K562 (cell line): Measurements from ENCODE around the gene CCR7. TPM values are rescaled to one million over a fixed set of nuclear protein-coding genes. Genes with fewer than 3 reads are reported as not detected.

Source experiments
- ATAC-seq: fragments of 200-7000 bp; cut with Tn5 transposase; 3 replicates; pipeline ENCODE4 v1.9.1; 2020; ENCODE audit warnings: moderate library complexity
- BruUV-seq: library from RNA; stranded (reverse); fragments of 400-500 nt; replicated peaks from 2 replicates; lab custom pipeline; 2021; lab: Mats Ljungman, UMichigan
- CTCF ChIA-PET: fragments of 300-600 bp; formaldehyde crosslinking; extraction: SDS; loops from one replicate; lab custom pipeline; 2021; ENCODE audit warnings: low intra/inter-chr PET ratio; lab: Yijun Ruan, JAX
- POLR2A ChIA-PET: fragments of 300-600, 350-650 bp; sonication (Branson Sonifier 250); formaldehyde crosslinking; extraction: SDS; loops from one replicate; lab custom pipeline; 2021; ENCODE audit warnings: antibody characterized with exemption, inconsistent platforms; lab: Yijun Ruan, JAX
- DNase-seq, 4 experiments: peaks; one replicate each; pipeline versions ENCODE4 v3.0.0 to v3.0.0-alpha.2; 2011 to 2018; ENCODE audit warnings: low spot score in 3 of 4, mixed read lengths in 3 of 4; ENCODE audit errors: extremely low read depth in 1 of 4
- FAIRE-seq: peaks from 2 replicates; lab custom pipeline; 2011; peaks lifted over from hg19 to GRCh38; lab: Jason Lieb, UNC
- H2AFZ ChIP-seq: 2 replicates; pipeline ENCODE4 v1.6.0; 2011; ENCODE audit warnings: low read depth, low read length, control low read depth, inconsistent platforms
- H3K27ac ChIP-seq: fragments of 200-600 bp; 3 replicates; pipeline ENCODE4 v1.8.0; 2011; ENCODE audit warnings: low read depth, mild to moderate bottlenecking, control low read depth, inconsistent platforms, low read length, moderate library complexity, mixed read lengths; ENCODE audit errors: extremely low read depth
- H3K27me3 ChIP-seq, 2 experiments: fragments of 300-600 bp in 1 of 2; 2 replicates in 1 of 2; 3 replicates in 1 of 2; pipeline versions ENCODE4 v1.6.0 to v1.8.0; 2011; ENCODE audit warnings: inconsistent platforms in 2 of 2, low read length in 2 of 2, mild to moderate bottlenecking in 1 of 2, mixed read lengths in 1 of 2, moderate library complexity in 1 of 2; ENCODE audit not compliant: control insufficient read depth in 2 of 2, insufficient read depth in 2 of 2
- H3K36me3 ChIP-seq: fragments of 300-600 bp; 3 replicates; pipeline ENCODE4 v1.8.0; 2011; ENCODE audit warnings: mild to moderate bottlenecking, low read length, inconsistent platforms; ENCODE audit not compliant: control insufficient read depth, insufficient read depth
- H3K4me1 ChIP-seq, 2 experiments: fragments of 200-600 bp in 1 of 2; replicated peaks in 1 of 2; 2 replicates in 1 of 2; 3 replicates in 1 of 2; pipeline versions ENCODE4 v1.5.1 to v1.8.0; 2011; ENCODE audit warnings: inconsistent platforms in 2 of 2, low read length in 2 of 2, mild to moderate bottlenecking in 1 of 2, mixed read lengths in 1 of 2, moderate library complexity in 1 of 2; ENCODE audit not compliant: control insufficient read depth in 2 of 2, insufficient read depth in 2 of 2
- H3K4me2 ChIP-seq: 2 replicates; pipeline ENCODE4 v1.6.1; 2011; ENCODE audit warnings: low read length, control low read depth, inconsistent platforms, mixed read lengths; ENCODE audit not compliant: insufficient read depth
- H3K4me3 ChIP-seq: fragments of 200-600 bp; sonication (generic), shearing (Covaris generic); 2 replicates; pipeline ENCODE4 v1.5.1; 2016; ENCODE audit warnings: control low read depth, inconsistent platforms
- H3K79me2 ChIP-seq: fragments of 200-600 bp; 3 replicates; pipeline ENCODE4 v1.8.0; 2011; ENCODE audit warnings: low read length, inconsistent platforms; ENCODE audit not compliant: control insufficient read depth, insufficient read depth
- H3K9ac ChIP-seq, 2 experiments: 2 replicates each; pipeline versions ENCODE4 v1.6.0 to v1.6.1; 2011; ENCODE audit warnings: low read depth in 2 of 2, low read length in 2 of 2, control low read depth in 1 of 2, inconsistent platforms in 1 of 2, mild to moderate bottlenecking in 1 of 2, mixed read lengths in 1 of 2; ENCODE audit not compliant: insufficient read depth in 1 of 2
- H3K9me1 ChIP-seq: one replicate; pipeline ENCODE4 v1.6.0; 2011; ENCODE audit warnings: inconsistent platforms, mild to moderate bottlenecking, low read length, moderate library complexity; ENCODE audit not compliant: control insufficient read depth, insufficient read depth
- H3K9me3 ChIP-seq: replicated peaks from 2 replicates; pipeline ENCODE4 v1.5.1; 2011; ENCODE audit warnings: low read depth, low read length, inconsistent platforms; ENCODE audit not compliant: control insufficient read depth, insufficient read depth
- H4K20me1 ChIP-seq: replicated peaks from 2 replicates; pipeline ENCODE4 v1.6.1; 2011; ENCODE audit warnings: low read length, inconsistent platforms, mixed read lengths; ENCODE audit not compliant: control insufficient read depth, insufficient read depth
- ATF6 ChIP-seq: sonication (generic); formaldehyde crosslinking; IDR thresholded peaks from 2 replicates; pipeline ENCODE4 v1.4.0; 2020; ENCODE audit warnings: mild to moderate bottlenecking, missing genetic modification reagents
- BCLAF1 ChIP-seq, 2 experiments: fragments of 450-650 bp in 1 of 2; IDR thresholded peaks; 2 replicates each; pipeline ENCODE4 v1.6.1; 2011 to 2017; ENCODE audit warnings: low read depth in 2 of 2, antibody characterized with exemption in 1 of 2, borderline replicate concordance in 1 of 2, low read length in 1 of 2, mild to moderate bottlenecking in 1 of 2, mixed read lengths in 1 of 2; ENCODE audit not compliant: control insufficient read depth in 1 of 2
- BCOR ChIP-seq: fragments of 450-650 bp; IDR thresholded peaks from 2 replicates; pipeline ENCODE4 v1.6.1; 2016
- CEBPB ChIP-seq: fragments of 450-650 bp; IDR thresholded peaks from 2 replicates; pipeline ENCODE4 v1.6.1; 2016; ENCODE audit warnings: missing genetic modification characterization, missing compliant biosample characterization
- CEBPG ChIP-seq, 3 experiments: fragments of 200-800 bp in 1 of 3; sonication (Bioruptor generic) in 1 of 3; sonication (generic) in 1 of 3; formaldehyde crosslinking in 1 of 3; IDR thresholded peaks in 2 of 3; conservative IDR thresholded peaks in 1 of 3; 2 replicates each; pipeline versions ENCODE4 v1.6.1 to v1.8.0; 2016 to 2022; ENCODE audit warnings: missing compliant biosample characterization in 2 of 3, missing genetic modification characterization in 2 of 3, mild to moderate bottlenecking in 1 of 3, missing genetic modification reagents in 1 of 3
- GABPA ChIP-seq: fragments of 200-800 bp; sonication (Bioruptor generic); conservative IDR thresholded peaks from 2 replicates; pipeline ENCODE4 v1.6.1; 2016; ENCODE audit warnings: low read depth, missing genetic modification characterization, missing compliant biosample characterization
- KLF6 ChIP-seq: fragments of 250-450 bp; sonication (Bioruptor Pico); IDR thresholded peaks from 2 replicates; pipeline ENCODE4 v1.4.0; 2020; ENCODE audit warnings: mild to moderate bottlenecking, moderate library complexity, borderline replicate concordance
- UBTF ChIP-seq, 2 experiments: IDR thresholded peaks; 2 replicates each; pipeline ENCODE4 v1.6.1; 2012; ENCODE audit warnings: improper control_type of control experiment in 2 of 2, low read depth in 2 of 2, low read length in 2 of 2, borderline replicate concordance in 1 of 2
- ZNF766 ChIP-seq: fragments of 200-800 bp; sonication (Bioruptor generic); conservative IDR thresholded peaks from 2 replicates; pipeline ENCODE4 v1.6.1; 2016; ENCODE audit warnings: missing genetic modification characterization, missing compliant biosample characterization
- in situ Hi-C: fragments of 300-500 bp; cut with MboI; formaldehyde crosslinking; loops from 4 replicates; pipeline ENCODE4 v1.15.0; 2018; ENCODE audit warnings: inconsistent platforms, mixed read lengths
- intact Hi-C: fragments of 100-400 bp; cut with micrococcal nuclease; formaldehyde crosslinking; loops from 2 replicates; pipeline ENCODE4 v1.14.2; 2022
- polyA plus RNA-seq, 8 experiments: library from polyadenylated mRNA; depleted of rRNA in 4 of 8; stranded (reverse) in 5 of 8; unstranded in 3 of 8; fragments of >200 nt; fragmentation: Nextera tagmentation in 2 of 8; fragmentation: Illumina TruSeq in 1 of 8; extraction: Ambion mirVana in 2 of 8; extraction: Trizol in 1 of 8; gene quantifications; 2 replicates each; pipeline versions ENCODE4 v1.2.1 to v1.2.3, GENCODE V29; 2011 to 2014; ENCODE audit warnings: inconsistent platforms in 1 of 8, missing spikeins in 1 of 8
- total RNA-seq, 7 experiments: library from RNA; depleted of rRNA in 6 of 7; stranded (reverse); fragments of >200 nt in 6 of 7; fragmentation: Illumina TruSeq in 2 of 7; extraction: Trizol in 2 of 7; gene quantifications; 2 replicates each; pipeline versions ENCODE4 v1.2.1 to v1.2.3, GENCODE V29; 2011 to 2021; ENCODE audit warnings: low replicate concordance in 1 of 7

CCR7 gene
- total and polyA plus RNA-seq, 9 of the 15 experiments (the other 6 are each of a cell fraction or from before 2014, with no cell fraction given) = 0.14 to 1.4 (median 0.56) TPM

- TF ChIP-seq GABPA (tag) = no peak
- no peak for TF ChIP-seq CEBPG (CRISPR knock-in tag; IDR thresholded peaks at IDR 0.05)
- TF ChIP-seq CEBPG (tag; conservative IDR thresholded peaks at IDR 0.05 in 1 of 2, IDR thresholded peaks at IDR 0.05 in 1 of 2) = no peak
- TF ChIP-seq ZNF766 = no peak
- no peak for TF ChIP-seq KLF6 (CRISPR knock-in tag)
- TF ChIP-seq UBTF (IDR thresholded peaks at IDR 0.05; ENCODE audit: borderline replicate concordance in 1 of 2, low read depth in 2 of 2, low read length in 2 of 2) = no peak
Measured at GRCh38 chr17:40582328-40582901, 17.1 kb upstream of the CCR7 start (continued).

- POLR2A ChIA-PET = interaction anchor here (1.0 kb wide), 1 partner anchor 26 kb away, joined by 3 read pairs; no protein-coding TSS in a partner anchor
- H3K79me2 ChIP-seq = no peaks in the 10 kb centered on the region
- no peak overlapping the region for H3K9ac ChIP-seq
- H3K4me3 ChIP-seq = no peak overlapping the region
- no peak for TF ChIP-seq ATF6 (CRISPR knock-in tag)
- TF ChIP-seq BCLAF1 (IDR thresholded peaks at IDR 0.05; ENCODE audit: borderline replicate concordance in 1 of 2, control insufficient read depth in 1 of 2, low read depth in 2 of 2, low read length in 1 of 2) = no peak
- TF ChIP-seq CEBPB (tag) = peak; percentile 50; the same call in 1 of the 2 replicates
- TF ChIP-seq BCOR = no peak
- TF ChIP-seq CEBPG (CRISPR knock-in tag; IDR thresholded peaks at IDR 0.05) = no peak
- peak in 1 of 2 experiments; percentile 61; a peak in 2 of 4 replicates for TF ChIP-seq CEBPG (tag; conservative IDR thresholded peaks at IDR 0.05 in 1 of 2, IDR thresholded peaks at IDR 0.05 in 1 of 2)
- in situ Hi-C loops (no loop called here), intact Hi-C loops (no loop called here)
- CTCF ChIA-PET = no interaction called here
- H4K20me1 ChIP-seq = no peaks in the 10 kb centered on the region
- H3K9me1 ChIP-seq = no peaks in the 10 kb centered on the region
- no peak overlapping the region for H2AFZ ChIP-seq
- H3K9me3 ChIP-seq = no peaks in the 10 kb centered on the region
- no peaks in the 10 kb centered on the region for H3K36me3 ChIP-seq
- ATAC-seq (no peak), FAIRE-seq (no peak), DNase-seq (no peak)
- no peaks in the 10 kb centered on the region for H3K4me1 ChIP-seq
- H3K4me2 ChIP-seq = no peak overlapping the region
- H3K27ac ChIP-seq = no peak overlapping the region
- H3K27me3 ChIP-seq = peaks cover 0 to 7% of the 10 kb centered on the region in 2 experiments; a peak in 2 of 5 replicates
- BruUV-seq = no TSS peak
Measured at GRCh38 chr17:40580140-40580539, 14.9 kb upstream of the CCR7 start.
